Ectodermal cell (in vitro differentiated cells): ENCODE data around the gene GNLY. TPM values are rescaled to one million over a fixed set of nuclear protein-coding genes. Genes with fewer than 3 reads are reported as not detected.

Experiments used
- H3K27ac ChIP-seq: 2 replicates; pipeline ENCODE4 v1.7.0; 2013; ENCODE audit warnings: mild to moderate bottlenecking, low read depth, low read length; ENCODE audit not compliant: insufficient read depth, poor library complexity, severe bottlenecking
- H3K27me3 ChIP-seq: 2 replicates; pipeline ENCODE4 v1.7.0; 2013; ENCODE audit warnings: mild to moderate bottlenecking, low read length; ENCODE audit not compliant: insufficient read depth, control insufficient read depth, poor library complexity, severe bottlenecking
- H3K36me3 ChIP-seq: one replicate; pipeline ENCODE4 v1.7.0; 2013; ENCODE audit warnings: low read length; ENCODE audit not compliant: control insufficient read depth, insufficient read depth
- H3K4me1 ChIP-seq: one replicate; pipeline ENCODE4 v1.7.0; 2013; ENCODE audit warnings: low read length; ENCODE audit not compliant: control insufficient read depth, insufficient read depth
- H3K4me3 ChIP-seq: 2 replicates; pipeline ENCODE4 v1.7.0; 2013; ENCODE audit warnings: low read depth, low read length, control low read depth; ENCODE audit not compliant: insufficient read depth
- H3K9me3 ChIP-seq: 2 replicates; pipeline ENCODE4 v1.7.0; 2013; ENCODE audit warnings: mild to moderate bottlenecking, low read length, moderate library complexity; ENCODE audit not compliant: control insufficient read depth
- WGBS, 2 experiments: methylation state at CpG; one replicate each; pipeline ENCODE4 v1.1.7; 2013; ENCODE audit warnings: missing lambda C conversion rate in 2 of 2; 5-methylcytosine and 5-hydroxymethylcytosine counted together
- polyA plus RNA-seq, 4 experiments: library from polyadenylated mRNA; stranded (reverse); fragments of 50-300 nt; gene quantifications; one replicate each; pipeline ENCODE4 v1.2.3, GENCODE V29; 2013

GNLY gene
- not detected for polyA plus RNA-seq (2013, experiment 1 of 4)
- not detected for polyA plus RNA-seq (2013, experiment 2 of 4)
- not detected for polyA plus RNA-seq (2013, experiment 3 of 4)
- polyA plus RNA-seq (2013, experiment 4 of 4) = not detected

GRCh38 chr2:85694052-85695025 is at the start of gene GNLY:
GNLY (plus strand) TSS chr2:85694358; CDS start chr2:85694419, 61 bp downstream.
- Histone ChIP-seq H3K27me3 (no peaks in the 10 kb centered on the region), H3K9me3 (no peaks in the 10 kb centered on the region), H3K27ac (no peak within 1 kb of the TSS), H3K4me3 (no peak within 1 kb of the TSS), H3K36me3 (no peaks in the 10 kb centered on the region), H3K4me1 (no peaks in the 10 kb centered on the region)
- 95% methylated on average over 15 of the region's 15 CpGs for WGBS, 2 experiments

GRCh38 chr2:85644909-85645308 is 49.2 kb upstream of the GNLY start:
- WGBS, 2 experiments = 97% methylated on average over 8 of the region's 8 CpGs
- H3K9me3 ChIP-seq = no peaks in the 10 kb centered on the region
- H3K27ac ChIP-seq = no peak overlapping the region
- no peaks in the 10 kb centered on the region for H3K27me3 ChIP-seq
- no peak overlapping the region for H3K4me3 ChIP-seq
- peaks cover 78% of the 10 kb centered on the region for H3K36me3 ChIP-seq
- no peaks in the 10 kb centered on the region for H3K4me1 ChIP-seq

GRCh38 chr2:85646166-85646565 is 48.0 kb upstream of the GNLY start:
- H3K36me3 ChIP-seq = peaks cover 76% of the 10 kb centered on the region

DNA sequence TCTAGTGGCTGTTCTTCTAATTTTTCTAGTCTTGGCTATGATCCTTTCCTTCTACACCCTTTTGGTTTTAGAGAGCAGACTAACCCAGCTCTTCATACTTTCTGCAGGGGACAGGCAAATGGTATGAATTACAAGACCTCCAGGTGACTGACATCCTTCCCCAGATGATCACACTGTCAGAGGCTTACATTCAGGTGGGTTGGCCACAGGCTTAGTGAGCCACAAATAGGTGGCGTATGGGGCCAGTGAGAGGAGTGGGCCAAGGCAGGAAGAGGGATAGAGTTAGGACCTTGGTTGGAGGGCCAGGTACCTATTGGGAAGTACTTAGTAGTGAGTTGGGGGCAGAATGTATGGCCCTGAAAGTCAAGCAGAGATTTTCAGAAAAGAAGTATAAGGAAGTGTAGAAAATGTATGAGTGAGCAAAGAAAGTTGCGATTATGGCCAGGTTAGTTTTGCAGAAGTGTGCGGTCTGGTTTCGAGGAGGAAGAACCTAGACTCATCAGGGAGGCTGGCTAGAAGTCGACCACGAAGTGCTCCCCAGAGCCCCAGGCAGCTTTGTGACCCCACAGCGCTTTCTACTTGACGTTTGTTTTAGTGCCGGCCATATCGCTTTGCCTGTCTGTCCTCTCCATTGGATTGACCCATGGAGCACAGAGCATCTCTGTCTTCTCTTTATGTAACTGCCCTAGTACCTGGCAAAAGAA is 46.2 kb upstream of the GNLY start:
- no peak overlapping the region for H3K27ac ChIP-seq
- H3K27me3 ChIP-seq = no peaks in the 10 kb centered on the region
- 96% methylated on average over 10 of the region's 10 CpGs for WGBS, 2 experiments
- no peaks in the 10 kb centered on the region for H3K9me3 ChIP-seq
- peaks cover 63% of the 10 kb centered on the region for H3K36me3 ChIP-seq
- no peaks in the 10 kb centered on the region for H3K4me1 ChIP-seq
- H3K4me3 ChIP-seq = no peak overlapping the region

More at GRCh38 chr2:85646166-85646565, 48.0 kb upstream of the GNLY start:
- no peaks in the 10 kb centered on the region for H3K4me1 ChIP-seq
- H3K9me3 ChIP-seq = no peaks in the 10 kb centered on the region
- 96 to 100% methylated on average over 1 to 2 of the region's 2 CpGs for WGBS, 2 experiments
- no peak overlapping the region for H3K27ac ChIP-seq
- H3K27me3 ChIP-seq = no peaks in the 10 kb centered on the region
- H3K4me3 ChIP-seq = no peak overlapping the region

DNA sequence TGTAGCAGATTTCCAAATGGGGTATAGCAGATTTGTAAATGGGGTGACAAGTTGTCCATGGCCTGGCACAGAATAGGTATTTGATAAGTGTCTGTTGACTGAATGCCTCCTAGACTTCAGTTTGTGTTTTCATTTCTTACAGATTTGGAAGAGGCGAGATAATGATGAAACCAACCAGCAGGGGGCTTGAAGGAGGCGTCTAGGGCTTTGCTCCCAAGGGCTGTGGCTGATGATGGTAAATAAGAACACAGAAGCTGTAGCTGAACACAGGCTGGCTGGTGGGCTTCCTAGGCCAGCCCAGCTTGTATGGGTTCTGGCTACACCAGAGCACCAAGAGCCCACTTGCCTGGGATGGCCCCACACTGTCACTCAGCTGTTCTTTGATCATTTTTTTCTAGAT is 45.5 kb upstream of the GNLY start:
- Histone ChIP-seq H3K27me3 (no peaks in the 10 kb centered on the region), H3K4me1 (no peaks in the 10 kb centered on the region), H3K9me3 (no peaks in the 10 kb centered on the region), H3K27ac (no peak overlapping the region), H3K4me3 (no peak overlapping the region), H3K36me3 (peaks cover 61% of the 10 kb centered on the region)
- WGBS, 2 experiments = 75 to 91% methylated on average over 2 of the region's 2 CpGs

DNA sequence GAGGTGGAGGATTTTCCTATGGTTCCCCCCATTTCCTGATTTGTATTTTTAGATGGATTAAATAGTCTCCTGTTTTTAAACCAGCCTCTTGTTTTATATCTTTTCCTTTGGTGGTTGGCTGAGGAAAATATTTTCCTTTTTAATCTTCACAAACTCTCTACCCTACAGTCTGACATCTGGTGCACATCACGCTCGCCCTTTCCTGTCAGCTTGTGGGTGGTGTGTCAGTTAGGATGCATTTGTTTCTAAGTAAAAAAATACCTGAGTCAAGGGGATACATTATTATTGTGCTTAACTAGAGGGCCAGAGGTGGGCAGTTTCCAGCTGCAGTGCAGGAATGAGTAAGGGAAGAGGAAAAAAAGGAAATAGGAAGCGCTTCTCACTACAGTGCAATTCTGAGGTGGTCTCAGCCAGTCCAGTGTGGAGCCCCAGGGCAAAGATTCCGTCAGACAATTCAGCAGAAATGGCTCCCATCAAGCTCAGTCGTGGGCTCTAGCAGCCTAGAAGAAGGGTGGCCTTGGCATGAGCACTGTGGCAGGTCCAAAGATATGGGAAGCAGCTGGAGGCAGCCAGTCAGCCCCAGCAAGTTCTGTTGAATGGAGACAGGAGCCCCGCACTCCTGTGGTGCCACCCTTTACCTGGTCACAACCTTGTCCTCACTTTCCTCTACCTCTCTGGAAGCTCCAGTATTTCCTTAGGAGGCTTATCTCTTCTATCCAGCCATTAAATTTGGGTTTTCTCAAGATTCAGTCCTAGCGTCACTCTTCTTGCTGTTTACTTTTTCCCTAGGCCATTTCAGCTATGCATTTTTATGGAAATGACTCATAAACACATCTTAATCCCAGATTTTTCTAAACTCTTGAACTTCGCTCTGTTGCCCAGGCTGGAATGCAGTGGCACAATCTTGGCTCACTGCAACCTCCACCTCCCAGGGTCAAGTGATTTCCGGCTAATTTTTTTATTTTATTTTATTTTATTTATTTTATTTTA is 44.7 kb upstream of the GNLY start:
- H3K4me3 ChIP-seq = no peak overlapping the region
- H3K27ac ChIP-seq = no peak overlapping the region
- 93 to 96% methylated on average over 8 of the region's 9 CpGs for WGBS, 2 experiments
- H3K4me1 ChIP-seq = no peaks in the 10 kb centered on the region
- no peaks in the 10 kb centered on the region for H3K27me3 ChIP-seq
- H3K9me3 ChIP-seq = no peaks in the 10 kb centered on the region
- H3K36me3 ChIP-seq = peaks cover 55% of the 10 kb centered on the region

DNA sequence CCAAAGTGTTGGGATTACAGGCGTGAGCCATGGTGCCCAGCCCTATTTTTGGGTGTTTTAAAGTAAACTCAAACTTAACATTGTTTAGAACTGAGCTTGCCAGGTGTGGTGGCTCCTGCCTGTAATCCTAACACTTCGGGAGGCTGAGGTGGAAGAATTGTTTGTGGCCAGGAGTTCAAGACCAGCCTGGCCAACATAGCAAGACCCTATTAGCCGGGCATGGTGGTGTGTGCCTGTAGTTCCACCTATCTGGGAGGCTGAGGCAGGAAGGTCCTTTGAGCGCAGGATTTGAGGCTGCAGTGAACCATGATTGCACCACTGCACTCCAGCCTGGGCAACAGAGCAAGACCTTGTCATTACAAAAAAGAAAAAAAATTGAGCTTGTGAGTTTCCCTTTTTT is 43.7 kb upstream of the GNLY start:
- 94 to 96% methylated on average over 4 of the region's 4 CpGs for WGBS, 2 experiments
- Histone ChIP-seq H3K4me3 (no peak overlapping the region), H3K36me3 (peaks cover 48% of the 10 kb centered on the region), H3K4me1 (no peaks in the 10 kb centered on the region), H3K27ac (no peak overlapping the region), H3K27me3 (no peaks in the 10 kb centered on the region), H3K9me3 (no peaks in the 10 kb centered on the region)

DNA sequence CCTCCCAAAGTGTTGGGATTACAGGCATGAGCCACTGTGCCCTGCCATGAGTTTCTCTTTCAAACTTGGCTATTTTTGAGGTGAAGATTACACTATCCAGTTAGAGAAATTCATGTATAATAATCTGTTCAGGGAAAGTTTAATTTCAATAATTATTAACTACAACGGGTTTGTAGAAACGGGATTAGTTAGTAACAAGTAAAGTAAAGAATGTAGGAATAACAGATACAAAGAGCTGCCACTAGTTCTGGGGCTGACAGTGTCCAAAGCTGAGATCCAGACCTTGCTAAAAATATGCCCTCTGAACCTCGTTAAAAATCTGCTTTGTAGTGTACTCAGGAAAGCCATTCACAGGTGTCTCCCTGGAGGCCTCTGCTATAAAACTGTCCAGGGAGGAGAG is 43.1 kb upstream of the GNLY start:
- Histone ChIP-seq H3K27me3 (no peaks in the 10 kb centered on the region), H3K27ac (no peak overlapping the region), H3K4me3 (no peak overlapping the region), H3K9me3 (no peaks in the 10 kb centered on the region), H3K36me3 (peaks cover 42% of the 10 kb centered on the region), H3K4me1 (no peaks in the 10 kb centered on the region)
- WGBS, 2 experiments = 94 to 96% methylated on average over 3 of the region's 3 CpGs

- no peak overlapping the region for H3K27ac ChIP-seq
- WGBS, 2 experiments = 93 to 97% methylated on average over 2 of the region's 2 CpGs
- peaks cover 35% of the 10 kb centered on the region for H3K36me3 ChIP-seq
These were observed 42.1 kb upstream of the GNLY start for GRCh38 chr2:85652056-85652455.

More at GRCh38 chr2:85652056-85652455, 42.1 kb upstream of the GNLY start:
- H3K27me3 ChIP-seq = no peaks in the 10 kb centered on the region
- no peak overlapping the region for H3K4me3 ChIP-seq
- H3K9me3 ChIP-seq = no peaks in the 10 kb centered on the region
- no peaks in the 10 kb centered on the region for H3K4me1 ChIP-seq
